ENCODE measurements around the gene ACSF2.
A peak's percentile ranks its signal among the peaks of the same experiment; 100 is the strongest.
"Not testable (repeated sequence)": the region's sequence is repeated elsewhere in the genome, so short reads cannot be mapped to it uniquely, and the experiment has no call there.

Gene ACSF2, protein sequence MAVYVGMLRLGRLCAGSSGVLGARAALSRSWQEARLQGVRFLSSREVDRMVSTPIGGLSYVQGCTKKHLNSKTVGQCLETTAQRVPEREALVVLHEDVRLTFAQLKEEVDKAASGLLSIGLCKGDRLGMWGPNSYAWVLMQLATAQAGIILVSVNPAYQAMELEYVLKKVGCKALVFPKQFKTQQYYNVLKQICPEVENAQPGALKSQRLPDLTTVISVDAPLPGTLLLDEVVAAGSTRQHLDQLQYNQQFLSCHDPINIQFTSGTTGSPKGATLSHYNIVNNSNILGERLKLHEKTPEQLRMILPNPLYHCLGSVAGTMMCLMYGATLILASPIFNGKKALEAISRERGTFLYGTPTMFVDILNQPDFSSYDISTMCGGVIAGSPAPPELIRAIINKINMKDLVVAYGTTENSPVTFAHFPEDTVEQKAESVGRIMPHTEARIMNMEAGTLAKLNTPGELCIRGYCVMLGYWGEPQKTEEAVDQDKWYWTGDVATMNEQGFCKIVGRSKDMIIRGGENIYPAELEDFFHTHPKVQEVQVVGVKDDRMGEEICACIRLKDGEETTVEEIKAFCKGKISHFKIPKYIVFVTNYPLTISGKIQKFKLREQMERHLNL

DNA sequence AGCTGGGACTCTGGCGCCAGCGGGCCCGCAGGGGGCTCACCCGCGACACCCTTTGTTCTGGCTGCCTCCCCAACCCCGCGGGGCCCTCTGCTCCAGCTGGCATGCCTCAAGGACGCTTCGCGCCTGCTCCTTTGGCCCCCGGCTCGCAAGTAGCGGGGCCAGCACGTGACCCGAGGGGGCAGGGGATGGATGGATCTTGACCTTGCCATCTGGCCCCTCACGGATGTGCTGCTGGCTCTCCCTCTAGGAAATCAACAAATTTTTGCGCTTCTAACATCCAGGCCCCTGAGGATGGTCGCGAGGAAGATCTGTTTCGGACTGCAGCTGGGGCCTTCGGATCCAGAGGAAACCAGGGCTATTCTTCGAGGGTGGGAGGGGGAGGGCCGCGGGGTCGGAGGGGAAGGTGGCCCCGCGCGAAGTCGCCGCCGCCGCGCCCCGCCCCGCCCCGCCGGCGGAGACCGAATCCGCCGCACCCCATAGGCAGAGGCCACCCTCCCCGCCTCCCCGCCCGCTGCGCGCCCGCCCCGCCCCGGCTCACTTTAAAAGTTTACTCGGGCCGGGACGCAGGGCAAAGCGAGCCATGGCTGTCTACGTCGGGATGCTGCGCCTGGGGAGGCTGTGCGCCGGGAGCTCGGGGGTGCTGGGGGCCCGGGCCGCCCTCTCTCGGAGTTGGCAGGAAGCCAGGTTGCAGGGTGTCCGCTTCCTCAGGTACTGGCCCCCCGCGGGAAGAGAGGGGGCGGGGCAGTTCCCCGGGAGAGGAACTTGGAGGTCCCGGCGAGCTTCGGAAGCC, at the start of gene ACSF2:
Gene ACSF2, plus strand, starts transcription at position 537 of the 790 bp plus-strand sequence. Its CDS starts 44 bp downstream, at position 581.
- DNase-seq = peak; percentile 50 to 56

DNA sequence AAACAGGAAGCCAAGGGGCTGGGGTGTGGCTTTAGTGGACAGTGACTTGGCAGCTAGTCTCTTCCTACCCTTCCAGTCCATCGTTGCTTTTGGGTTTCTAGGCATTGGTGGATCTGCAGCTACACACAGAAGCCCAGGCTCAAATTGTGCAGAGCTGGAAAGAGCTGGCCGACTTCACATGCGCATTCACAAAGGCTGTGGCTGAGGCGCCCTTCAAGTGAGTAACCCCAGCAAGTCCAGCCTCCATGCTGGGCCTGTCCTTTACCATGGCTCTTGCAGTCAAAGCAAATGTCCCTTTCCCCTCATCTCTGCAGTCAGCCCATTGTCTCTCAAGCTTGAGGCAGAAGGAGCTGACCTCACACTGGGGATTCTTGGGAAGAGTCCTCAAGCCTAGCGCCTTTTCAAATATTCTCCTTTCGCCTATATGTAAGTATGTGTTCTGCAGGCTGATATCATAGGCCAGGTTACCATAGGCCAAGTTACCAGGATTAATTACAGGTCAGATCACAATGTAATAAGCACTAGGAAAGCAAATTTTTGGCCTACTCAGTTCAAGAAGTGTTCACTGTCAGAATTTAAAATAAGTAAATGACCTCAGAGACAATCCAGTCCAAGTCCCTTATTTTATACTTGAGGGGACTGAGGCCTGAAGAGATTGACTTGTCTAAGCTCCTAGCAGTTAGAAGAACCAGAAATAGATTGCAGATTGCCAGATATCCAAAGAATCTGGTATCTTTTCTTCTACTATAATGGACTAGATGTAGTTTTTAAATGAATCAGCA, 46.5 kb upstream of the ACSF2 start:
- no peak for DNase-seq

DNA sequence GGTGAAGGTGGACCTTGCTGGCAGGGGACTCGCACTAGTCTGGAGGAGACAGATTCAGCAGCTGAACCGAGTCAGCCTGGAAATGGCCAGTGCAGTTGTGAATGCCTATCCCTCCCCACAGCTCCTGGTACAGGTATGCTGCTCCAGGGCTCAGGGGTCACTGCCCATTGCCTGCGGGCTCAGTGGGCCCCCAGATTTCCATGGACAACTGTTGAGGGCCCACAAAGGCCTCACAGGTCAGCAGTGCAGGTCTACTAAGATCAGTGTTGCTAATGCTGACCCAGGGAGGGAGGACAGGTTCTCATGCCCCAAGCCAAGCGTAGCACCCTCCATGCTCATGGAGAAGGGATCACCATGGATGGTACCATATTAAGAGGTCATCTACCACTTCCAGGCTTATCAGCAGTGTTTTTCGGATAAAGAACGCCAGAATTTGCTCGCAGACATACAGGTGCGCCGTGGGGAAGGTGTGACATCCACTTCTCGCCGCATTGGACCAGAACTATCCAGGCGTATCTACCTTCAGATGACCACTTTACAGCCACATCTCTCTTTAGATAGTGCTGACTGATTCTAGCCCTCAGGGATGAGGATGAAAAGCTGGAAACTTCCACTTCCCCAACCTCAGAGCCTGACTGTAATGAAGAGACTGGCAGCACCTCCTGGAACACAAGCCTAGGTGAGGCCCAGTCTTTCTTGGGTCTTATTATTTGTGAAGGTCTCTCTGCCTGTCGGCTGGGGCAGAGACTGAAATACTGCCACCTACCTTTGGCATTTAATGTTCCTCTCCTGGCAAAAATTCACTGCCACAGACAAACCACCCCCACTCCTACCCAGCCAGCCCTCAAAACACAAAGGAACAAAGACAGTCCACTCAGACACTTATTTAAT, 45.4 kb upstream of the ACSF2 start:
- no peak for DNase-seq

DNA sequence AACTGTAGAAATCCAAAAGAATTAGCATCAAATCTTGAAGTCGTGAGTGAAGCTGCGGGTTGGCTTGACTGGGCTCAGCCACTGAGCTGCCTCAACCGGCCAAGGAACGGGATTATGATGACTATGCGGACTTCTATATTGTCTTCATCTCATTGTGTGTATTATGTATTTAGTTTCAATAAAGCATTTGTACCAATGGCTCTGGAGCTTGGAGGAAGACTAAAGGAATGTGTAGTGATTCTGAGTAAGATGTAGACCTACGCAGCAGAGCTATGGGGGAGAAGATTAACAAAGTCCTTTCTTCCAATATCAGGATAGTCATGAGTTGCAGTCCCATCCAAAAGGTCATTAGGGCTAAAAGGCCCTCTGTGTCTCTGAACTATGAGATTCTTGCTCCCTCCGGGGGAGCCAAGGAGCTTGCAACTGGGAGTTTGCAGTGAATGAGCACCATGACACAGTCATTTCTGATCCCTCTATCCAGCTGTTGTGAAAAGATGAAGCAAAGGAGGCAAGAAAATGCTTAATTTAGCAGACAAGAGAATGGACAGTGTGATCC, 44.7 kb upstream of the ACSF2 start:
- DNase-seq = no peak

DNA sequence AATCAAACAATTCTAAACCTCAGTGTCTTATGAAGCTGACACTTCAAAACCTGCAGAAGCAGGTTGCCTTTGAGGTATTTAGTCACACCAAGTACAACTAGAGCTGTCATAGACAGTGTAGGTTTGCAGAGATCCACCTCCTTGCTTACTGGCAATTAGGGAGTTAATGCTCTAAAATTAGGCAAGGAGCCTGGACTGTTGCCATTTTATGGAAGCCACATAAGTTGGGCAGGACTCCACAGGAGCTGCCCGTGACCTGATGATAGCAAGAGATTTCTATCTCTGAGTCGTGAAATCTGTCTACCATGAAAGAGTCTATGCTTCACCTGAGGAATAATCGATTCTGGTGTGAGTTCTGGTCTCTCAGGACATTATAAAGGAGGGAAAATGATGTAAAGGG, 44.1 kb upstream of the ACSF2 start:
- DNase-seq = no peak

DNA sequence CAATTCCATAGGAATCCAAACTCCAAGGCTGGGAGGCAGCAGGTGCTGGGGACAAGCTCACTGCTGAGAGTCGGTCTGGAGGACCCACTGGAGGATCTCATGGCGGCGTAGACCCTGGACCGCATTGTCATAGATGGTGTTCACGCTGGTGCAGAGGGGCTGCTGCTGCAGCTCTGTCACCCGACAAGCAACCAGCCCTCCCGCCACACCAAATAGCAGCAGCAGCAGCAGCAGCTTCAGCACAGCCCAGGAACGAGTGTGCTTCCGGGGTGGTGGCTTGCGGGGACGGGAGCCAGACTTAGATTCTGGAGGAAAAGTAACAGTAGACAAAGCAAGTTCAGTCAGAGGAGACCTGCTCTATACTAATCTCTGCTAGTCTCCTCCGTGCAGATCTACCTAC, 43.1 kb upstream of the ACSF2 start:
- DNase-seq = no peak

DNA sequence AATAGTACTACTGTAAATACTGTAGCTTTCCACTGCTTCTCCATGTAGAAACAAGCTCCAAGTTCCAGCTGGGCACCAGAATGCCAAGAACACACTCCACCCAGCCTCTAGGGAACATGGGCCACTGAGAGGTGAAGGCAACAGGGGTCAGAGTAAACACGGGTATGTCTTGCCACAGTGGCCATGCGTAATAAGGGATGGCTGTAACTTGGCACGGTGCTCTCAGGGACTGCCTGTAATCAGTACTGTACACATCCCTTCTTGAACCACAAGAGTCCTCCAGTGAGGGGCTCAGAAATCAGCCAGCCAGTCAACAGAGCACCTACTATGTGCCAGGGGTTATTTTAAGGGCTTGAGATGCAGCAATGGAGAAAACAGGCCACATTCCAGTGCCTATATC, 39.5 kb upstream of the ACSF2 start:
- no peak for DNase-seq

DNA sequence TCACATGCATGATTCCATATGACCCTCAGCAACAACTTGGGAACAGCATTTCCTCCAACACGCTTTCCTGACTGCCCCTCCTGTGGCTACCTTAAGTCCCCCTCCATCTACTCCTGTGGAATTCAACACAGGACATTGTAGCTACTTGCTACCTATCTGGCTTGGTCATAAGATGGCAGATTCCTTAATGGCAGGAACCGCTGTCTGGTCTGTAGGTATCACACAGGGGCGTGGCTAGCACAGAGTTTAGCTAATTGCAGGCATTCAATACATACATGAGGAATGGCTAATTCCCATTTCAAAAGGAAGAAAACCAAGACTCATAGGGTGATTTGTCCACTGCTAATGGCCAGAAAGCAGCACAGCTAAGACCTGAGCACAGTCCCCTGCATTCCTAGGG, 37.3 kb upstream of the ACSF2 start:
- DNase-seq = no peak

DNA sequence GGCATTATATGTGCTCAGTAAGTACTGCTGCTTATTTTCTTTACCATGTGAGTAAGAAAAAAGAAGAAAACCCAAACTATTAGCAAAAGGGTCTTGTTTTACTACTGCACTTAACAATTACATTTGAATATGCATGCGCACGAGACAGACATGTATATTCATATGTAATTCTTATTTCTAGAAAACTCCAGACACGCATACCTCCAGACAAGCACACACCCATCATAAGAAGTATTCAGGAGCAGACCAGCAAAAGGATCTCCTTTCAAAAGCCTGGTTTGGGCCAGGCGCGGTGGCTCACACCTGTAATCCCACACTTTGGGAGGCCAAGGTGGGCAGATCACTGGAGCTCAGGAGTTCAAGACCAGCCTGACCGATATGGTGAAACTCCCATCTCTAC, 36.5 kb upstream of the ACSF2 start:
- DNase-seq = no peak

DNA sequence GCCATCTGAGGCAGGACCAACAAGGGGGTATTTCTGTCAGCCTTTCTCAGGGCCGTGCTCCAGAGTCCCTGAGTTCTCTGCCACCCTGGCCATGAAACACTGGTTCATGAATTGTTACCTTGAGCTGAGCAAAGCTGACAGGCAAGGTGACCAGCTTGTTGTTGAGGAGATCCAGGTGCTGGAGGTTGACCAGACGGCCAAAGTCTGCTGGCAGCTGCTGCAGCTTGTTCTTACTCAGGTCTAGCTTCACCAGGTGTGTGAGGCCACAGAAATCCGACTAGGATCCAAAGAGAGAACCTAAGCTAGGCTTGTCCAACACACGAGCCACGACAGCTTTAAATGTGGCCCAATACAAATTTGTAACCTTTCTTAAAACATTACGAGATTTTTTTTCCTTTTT, 33.4 kb upstream of the ACSF2 start:
- no peak for DNase-seq

DNA sequence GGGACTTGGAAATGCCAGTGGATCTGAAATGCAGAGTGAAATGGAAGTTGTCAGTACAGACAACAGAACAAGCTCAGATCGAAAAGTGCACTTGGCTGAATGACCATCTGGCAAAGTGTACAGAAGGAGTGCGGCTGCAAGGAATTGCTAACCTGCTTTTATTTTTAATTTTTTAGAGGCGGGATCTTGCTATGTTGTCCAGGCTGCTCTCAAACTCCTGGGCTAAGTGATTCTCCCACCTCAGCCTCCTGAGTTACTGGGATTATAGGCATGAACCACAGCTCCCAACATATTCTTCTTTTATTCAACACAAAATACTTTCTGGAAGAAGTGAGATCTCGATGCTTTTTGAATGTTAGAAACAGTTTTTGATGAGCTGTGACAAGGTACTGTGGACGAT, 32.3 kb upstream of the ACSF2 start:
- DNase-seq = no peak

DNA sequence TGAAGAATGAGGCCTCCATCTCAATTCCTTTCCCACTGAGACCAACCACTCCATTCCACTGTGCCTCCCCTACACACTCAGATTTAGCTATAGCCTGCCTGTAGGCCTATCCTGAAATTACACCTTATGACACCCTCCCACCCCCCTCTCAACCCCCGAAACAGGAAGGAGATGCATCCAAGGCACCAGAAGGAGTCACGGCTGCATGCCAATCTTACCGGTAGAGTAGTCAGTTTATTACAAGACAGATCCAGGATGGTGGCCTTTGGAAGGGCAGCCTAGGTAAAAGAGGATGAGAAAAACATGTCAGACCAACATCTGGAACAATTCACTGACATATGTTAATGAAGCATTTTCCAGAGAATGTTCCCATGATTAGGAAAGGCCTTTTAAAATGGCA, 31.3 kb upstream of the ACSF2 start:
- no peak for DNase-seq

DNA sequence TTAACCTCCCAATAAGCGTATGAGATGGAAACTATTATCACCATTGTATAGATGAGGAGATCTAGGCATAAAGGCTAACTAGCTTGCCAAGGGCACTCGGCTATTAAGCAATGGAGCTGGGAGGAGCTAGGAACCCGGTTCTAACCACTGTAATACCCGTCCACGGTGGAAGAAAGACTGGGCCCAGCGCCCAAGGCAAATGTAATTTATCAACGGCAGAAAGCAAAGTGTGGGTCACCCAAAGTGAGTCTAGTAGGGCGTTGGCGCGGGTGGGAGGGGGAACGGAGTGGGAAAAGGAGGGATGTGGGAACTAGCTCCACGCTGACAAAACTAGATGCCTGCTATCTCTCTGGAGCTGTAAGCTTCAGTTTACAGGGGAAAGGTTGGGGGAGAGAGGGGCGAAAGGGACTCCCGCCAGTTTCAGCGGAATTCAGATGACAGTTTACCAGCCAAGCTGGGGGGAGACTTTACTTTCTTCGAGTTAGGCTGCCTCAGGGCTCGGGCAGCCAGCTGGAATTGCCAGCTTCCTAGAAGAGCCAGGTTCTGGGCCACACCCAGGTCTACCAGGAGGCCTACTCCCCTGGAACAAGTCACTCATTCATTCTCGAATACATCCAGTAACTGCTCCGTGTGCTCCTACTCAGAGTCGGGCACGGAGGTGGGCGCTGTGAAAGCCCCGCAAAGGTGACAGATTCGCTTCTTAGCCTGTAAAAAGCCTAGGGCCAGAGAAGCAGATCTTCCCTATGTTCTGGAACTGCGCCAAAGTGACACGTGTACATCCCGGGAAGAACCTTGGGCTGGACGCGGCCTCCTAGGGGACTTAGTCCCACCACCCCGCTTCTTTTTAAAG, 29.5 kb upstream of the ACSF2 start:
- DNase-seq = no peak

DNA sequence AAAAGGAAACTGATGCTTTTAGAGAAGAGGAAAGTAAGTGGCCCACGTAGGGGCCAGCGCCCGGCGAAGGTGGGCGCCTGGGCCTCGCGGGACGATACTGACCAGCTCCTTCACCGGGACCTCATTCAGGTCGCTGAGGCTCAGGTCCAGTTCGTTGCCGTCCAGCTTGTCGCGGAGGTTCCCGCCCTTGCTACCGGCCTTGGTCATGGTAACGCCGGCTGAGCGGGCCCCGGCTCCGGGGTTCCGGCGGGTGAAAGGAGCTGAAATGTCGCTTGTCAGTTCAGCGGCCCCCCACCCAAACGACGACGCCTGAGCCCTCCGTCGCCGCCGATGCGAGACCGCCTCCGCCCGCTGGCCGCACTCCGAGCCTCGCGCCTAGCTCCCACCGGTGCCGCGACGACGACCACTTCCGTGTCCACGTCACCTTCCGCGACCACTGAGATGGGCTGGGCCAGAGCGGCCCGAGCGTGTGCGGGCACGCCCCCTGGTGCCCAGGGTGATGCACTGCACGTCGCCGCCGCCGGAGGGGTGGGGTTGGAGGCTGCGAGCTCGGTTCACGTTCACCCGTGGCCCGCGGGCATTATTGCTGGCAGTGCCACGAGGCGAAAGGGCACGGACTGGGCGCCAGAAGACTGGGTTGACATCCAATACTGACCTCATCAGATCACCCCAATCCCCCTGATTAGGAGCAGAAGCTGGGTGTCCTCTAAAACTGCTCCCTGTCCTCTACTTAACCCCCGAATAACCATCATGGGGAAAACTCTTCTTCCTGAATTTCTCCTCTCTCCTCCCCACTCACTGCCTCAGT, 28.7 kb upstream of the ACSF2 start, which contains the start of gene LRRC59:
Gene LRRC59, minus strand, starts transcription at position 413 of the 808 bp plus-strand sequence. Its CDS starts 206 bp downstream, at position 207.
- peak; percentile 89 to 90 for DNase-seq

DNA sequence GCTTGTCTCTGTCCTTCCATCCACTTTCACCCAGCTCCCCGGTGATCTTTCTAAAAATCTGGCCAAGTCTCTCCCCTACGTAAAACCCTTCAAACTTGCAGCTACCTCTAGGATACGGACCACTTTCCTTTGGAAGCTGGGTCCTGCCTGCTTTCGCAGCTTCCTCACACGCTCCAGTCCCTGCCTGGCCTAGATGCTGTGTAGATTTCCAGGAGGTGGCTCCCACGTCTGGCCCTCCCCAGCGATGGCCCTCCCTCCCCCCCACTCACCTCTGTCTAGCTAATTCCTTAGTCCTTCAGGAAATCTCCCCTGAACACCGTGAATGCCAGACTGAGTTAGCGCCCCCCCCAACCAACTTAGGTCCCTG, 28.1 kb upstream of the ACSF2 start:
- no peak for DNase-seq

DNA sequence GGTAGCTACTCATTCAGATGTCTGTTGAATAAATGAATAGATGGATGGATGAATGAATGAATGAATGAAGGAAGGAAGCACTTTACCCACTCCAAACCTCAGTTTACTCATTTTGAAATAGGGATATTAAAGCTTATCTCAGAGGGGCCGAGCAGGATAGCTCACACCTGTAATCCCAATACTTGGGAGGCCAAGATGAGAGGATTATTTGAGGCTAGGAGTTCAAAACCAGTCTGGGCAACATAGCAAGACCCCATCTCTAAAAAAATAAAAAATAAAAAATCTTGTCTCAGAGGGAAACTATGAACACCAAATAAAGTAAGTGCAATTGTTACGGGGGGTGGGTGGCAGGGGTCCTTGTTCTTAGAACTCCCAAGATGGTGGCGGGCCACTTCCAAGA, 27.3 kb upstream of the ACSF2 start:
- DNase-seq = not testable (repeated sequence)

DNA sequence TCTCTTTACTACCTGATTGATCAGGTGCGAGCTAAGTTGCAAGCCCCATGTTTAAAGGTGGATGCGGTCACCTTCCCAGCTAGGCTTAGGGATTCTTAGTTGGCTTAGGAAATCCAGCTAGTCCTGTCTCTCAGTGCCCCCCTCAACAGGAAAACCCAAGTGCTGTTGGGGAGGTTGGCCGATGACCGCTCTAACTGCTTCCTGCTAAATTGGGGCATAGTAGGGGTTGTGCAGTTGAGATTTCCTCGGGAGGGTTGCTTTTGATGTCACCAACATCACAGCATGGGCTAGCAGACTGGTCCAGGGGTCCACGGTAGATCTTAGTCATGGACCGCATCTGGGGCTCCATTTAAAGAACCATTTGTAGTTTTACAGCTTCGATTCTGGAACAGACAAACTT, 26.4 kb upstream of the ACSF2 start:
- not testable (repeated sequence) for DNase-seq

DNA sequence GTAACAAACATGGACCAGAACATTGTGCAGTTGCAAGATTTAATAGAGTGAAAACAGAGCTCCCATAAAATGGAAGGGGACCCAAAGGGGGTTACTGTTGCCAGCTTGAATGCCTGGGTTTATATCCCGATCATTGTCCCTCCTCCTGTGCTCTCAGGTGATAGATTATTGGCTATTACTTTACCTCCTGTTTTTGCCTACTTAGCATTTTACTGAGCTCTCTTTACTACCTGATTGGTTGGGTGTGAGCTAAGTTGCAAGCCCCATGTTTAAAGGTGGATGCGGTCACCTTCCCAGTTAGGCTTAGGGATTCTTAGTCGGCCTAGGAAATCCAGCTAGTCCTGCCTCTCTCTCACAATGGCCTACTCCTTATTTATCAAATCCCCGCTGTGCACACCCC, 20.7 kb upstream of the ACSF2 start:
- not testable (repeated sequence) for DNase-seq

DNA sequence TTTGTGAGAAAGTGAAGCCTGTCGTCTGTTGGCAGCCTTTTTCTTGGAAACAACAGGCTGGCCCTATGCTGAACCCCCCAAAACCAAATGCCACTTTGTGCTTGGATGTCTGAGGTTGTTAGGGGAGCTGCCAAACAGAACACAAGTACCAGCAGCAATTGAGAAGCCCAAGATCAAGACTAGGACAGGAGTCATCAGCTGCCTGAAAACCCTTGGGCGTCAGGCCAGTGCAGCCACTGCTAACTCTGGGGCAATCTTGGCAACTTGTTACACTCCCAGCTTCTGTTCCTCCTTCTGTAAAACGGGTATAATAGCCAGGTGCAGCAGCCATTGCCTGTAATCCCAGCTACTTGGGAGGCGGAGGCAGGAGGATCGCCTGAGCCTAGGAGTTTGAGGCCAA, 19.4 kb upstream of the ACSF2 start:
- DNase-seq = no peak

DNA sequence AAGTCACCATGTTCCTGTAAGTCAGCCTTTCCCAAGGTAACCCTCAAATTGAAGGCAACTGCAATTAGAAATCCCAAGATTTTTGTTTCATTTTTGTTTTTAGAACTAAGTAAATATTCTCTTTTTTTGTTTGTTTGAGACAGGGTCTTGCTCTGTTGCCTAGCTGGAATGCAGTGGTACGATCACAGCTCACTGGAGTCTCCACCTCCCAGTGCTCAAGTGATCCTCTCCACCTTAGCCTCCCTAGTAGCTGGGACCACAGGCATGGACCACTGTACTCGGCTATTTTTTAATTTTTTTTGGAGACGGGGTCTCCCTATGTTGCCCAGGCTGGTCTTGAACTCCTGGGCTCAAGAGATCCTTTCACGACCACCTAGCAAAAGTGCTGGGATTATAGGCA, 18.1 kb upstream of the ACSF2 start:
- no peak for DNase-seq

Measured in activated CD4-positive, alpha-beta T cell treated with anti-CD3 and anti-CD28 coated beads, Interleukin-2, amount 50 U/mL, for 4 hours (primary cell).